ENCODE results near the gene ZNFX1.
A peak's percentile ranks its signal among the peaks of the same experiment; 100 is the strongest.

The ZNFX1 gene

DNA sequence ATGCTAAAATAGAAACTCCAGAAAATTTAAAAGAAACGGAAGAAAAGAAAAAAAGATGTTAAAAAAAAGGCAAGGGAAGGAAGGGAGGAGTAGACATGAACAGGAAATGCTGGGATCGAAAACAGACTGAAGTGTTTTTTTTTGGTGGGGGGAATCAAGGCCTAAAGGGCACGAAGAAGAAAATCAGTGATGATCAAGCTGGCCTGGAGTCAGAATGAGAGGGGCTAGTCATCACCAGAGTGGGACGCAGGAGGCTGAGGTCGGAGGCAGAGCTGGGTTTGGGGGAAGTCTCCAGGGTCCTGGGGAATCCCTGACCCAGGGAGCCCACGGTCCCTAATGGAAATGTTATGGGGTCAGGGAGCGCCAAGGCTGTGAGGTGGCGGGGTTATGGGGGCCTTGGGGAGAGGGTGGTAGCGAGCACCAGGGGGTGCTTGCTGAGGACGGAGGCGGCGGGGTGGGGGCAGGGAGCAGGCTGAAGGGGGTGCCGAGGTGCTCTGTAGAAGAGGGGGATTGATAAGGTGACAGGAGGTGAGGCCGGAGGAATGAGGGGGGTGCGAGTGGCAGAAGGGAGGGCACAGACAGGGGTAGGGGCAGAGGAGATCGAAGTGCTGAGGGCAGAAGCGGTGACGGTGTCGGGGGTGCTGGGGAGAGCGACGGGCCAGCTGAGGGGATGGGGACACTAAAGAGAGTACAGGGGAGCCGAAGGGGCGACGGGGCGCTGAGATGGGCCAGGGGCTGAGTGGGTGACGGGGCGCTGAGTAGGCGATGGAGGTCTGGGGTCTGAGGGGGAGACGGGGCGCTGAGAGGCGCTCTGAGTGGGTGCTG lies 684 bp downstream of the ZNFX1 start (continued):
- TF ChIP-seq ZNF24 (tag by site-specific recombination; IDR thresholded peaks at IDR 0.05) (no peak), ZNF140 (tag by site-specific recombination; IDR thresholded peaks at IDR 0.05) (no peak), ZNF354C (tag by site-specific recombination; IDR thresholded peaks at IDR 0.05; ENCODE audit: borderline replicate concordance, low read depth) (no peak), ZNF398 (tag by site-specific recombination; IDR thresholded peaks at IDR 0.05) (peak; percentile 98), ZNF544 (tag by site-specific recombination; IDR thresholded peaks at IDR 0.05) (no peak), ZBTB48 (tag by site-specific recombination; IDR thresholded peaks at IDR 0.05) (peak; percentile 97), ZNF211 (tag by site-specific recombination; IDR thresholded peaks at IDR 0.05; ENCODE audit: low read depth) (no peak), GLIS2 (tag by site-specific recombination; IDR thresholded peaks at IDR 0.05) (peak; percentile 92), TCF7L2 (IDR thresholded peaks at IDR 0.05; ENCODE audit: borderline replicate concordance, low read depth, low read length) (no peak), ZNF175 (tag by site-specific recombination; IDR thresholded peaks at IDR 0.05) (no peak), ZNF610 (tag by site-specific recombination; IDR thresholded peaks at IDR 0.05; ENCODE audit: borderline replicate concordance) (no peak), IKZF3 (tag by site-specific recombination; IDR thresholded peaks at IDR 0.05) (no peak), ZBTB17 (tag by site-specific recombination; IDR thresholded peaks at IDR 0.05) (peak; percentile 78), ZBTB8A (tag by site-specific recombination; IDR thresholded peaks at IDR 0.05) (peak; percentile 30), ZNF239 (tag by site-specific recombination; IDR thresholded peaks at IDR 0.05) (0 out of 2 replicates have a peak, but pooled peaks have one; percentile 23), ZNF292 (tag by site-specific recombination; IDR thresholded peaks at IDR 0.05; ENCODE audit: borderline replicate concordance, low read depth) (no peak), ZNF48 (tag by site-specific recombination; IDR thresholded peaks at IDR 0.05) (no peak), ZNF132 (tag by site-specific recombination; IDR thresholded peaks at IDR 0.05; ENCODE audit: borderline replicate concordance) (no peak), EGR2 (tag by site-specific recombination; IDR thresholded peaks at IDR 0.05; ENCODE audit: low read depth) (peak; percentile 72), HIC1 (tag by site-specific recombination; IDR thresholded peaks at IDR 0.05) (peak; percentile 93), ZNF391 (tag by site-specific recombination; IDR thresholded peaks at IDR 0.05; ENCODE audit: borderline replicate concordance, low read depth) (peak; percentile 33; the same call in 1 of the 2 replicates), GLIS1 (tag by site-specific recombination; IDR thresholded peaks at IDR 0.05) (peak; percentile 59), ZNF549 (tag by site-specific recombination; IDR thresholded peaks at IDR 0.05) (no peak), WT1 (tag by site-specific recombination; IDR thresholded peaks at IDR 0.05) (no peak), ZFP37 (tag by site-specific recombination; IDR thresholded peaks at IDR 0.05) (no peak), OSR2 (tag by site-specific recombination; IDR thresholded peaks at IDR 0.05) (no peak)
- TF ChIP-seq, protein P1, sequence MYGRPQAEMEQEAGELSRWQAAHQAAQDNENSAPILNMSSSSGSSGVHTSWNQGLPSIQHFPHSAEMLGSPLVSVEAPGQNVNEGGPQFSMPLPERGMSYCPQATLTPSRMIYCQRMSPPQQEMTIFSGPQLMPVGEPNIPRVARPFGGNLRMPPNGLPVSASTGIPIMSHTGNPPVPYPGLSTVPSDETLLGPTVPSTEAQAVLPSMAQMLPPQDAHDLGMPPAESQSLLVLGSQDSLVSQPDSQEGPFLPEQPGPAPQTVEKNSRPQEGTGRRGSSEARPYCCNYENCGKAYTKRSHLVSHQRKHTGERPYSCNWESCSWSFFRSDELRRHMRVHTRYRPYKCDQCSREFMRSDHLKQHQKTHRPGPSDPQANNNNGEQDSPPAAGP (tag by site-specific recombination; IDR thresholded peaks at IDR 0.05), result 0 out of 2 replicates have a peak, but pooled peaks have one; percentile 23
- TF ChIP-seq, protein P2, sequence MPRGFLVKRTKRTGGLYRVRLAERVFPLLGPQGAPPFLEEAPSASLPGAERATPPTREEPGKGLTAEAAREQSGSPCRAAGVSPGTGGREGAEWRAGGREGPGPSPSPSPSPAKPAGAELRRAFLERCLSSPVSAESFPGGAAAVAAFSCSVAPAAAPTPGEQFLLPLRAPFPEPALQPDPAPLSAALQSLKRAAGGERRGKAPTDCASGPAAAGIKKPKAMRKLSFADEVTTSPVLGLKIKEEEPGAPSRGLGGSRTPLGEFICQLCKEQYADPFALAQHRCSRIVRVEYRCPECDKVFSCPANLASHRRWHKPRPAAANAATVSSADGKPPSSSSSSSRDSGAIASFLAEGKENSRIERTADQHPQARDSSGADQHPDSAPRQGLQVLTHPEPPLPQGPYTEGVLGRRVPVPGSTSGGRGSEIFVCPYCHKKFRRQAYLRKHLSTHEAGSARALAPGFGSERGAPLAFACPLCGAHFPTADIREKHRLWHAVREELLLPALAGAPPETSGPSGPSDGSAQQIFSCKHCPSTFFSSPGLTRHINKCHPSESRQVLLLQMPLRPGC (tag by site-specific recombination; IDR thresholded peaks at IDR 0.05), result no peak
- TF ChIP-seq, protein P3, sequence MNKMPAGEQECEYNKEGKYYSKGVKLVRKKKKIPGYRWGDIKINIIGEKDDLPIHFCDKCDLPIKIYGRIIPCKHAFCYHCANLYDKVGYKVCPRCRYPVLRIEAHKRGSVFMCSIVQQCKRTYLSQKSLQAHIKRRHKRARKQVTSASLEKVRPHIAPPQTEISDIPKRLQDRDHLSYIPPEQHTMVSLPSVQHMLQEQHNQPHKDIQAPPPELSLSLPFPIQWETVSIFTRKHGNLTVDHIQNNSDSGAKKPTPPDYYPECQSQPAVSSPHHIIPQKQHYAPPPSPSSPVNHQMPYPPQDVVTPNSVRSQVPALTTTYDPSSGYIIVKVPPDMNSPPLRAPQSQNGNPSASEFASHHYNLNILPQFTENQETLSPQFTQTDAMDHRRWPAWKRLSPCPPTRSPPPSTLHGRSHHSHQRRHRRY (tag by site-specific recombination; IDR thresholded peaks at IDR 0.05), result no peak
- TF ChIP-seq, protein P4, sequence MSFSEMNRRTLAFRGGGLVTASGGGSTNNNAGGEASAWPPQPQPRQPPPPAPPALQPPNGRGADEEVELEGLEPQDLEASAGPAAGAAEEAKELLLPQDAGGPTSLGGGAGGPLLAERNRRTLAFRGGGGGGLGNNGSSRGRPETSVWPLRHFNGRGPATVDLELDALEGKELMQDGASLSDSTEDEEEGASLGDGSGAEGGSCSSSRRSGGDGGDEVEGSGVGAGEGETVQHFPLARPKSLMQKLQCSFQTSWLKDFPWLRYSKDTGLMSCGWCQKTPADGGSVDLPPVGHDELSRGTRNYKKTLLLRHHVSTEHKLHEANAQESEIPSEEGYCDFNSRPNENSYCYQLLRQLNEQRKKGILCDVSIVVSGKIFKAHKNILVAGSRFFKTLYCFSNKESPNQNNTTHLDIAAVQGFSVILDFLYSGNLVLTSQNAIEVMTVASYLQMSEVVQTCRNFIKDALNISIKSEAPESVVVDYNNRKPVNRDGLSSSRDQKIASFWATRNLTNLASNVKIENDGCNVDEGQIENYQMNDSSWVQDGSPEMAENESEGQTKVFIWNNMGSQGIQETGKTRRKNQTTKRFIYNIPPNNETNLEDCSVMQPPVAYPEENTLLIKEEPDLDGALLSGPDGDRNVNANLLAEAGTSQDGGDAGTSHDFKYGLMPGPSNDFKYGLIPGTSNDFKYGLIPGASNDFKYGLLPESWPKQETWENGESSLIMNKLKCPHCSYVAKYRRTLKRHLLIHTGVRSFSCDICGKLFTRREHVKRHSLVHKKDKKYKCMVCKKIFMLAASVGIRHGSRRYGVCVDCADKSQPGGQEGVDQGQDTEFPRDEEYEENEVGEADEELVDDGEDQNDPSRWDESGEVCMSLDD (tag by site-specific recombination; IDR thresholded peaks at IDR 0.05), result peak; percentile 95

Data from HEK293 (cell line).